ENCODE measurements around the gene MRPL55.

Gene MRPL55

DNA sequence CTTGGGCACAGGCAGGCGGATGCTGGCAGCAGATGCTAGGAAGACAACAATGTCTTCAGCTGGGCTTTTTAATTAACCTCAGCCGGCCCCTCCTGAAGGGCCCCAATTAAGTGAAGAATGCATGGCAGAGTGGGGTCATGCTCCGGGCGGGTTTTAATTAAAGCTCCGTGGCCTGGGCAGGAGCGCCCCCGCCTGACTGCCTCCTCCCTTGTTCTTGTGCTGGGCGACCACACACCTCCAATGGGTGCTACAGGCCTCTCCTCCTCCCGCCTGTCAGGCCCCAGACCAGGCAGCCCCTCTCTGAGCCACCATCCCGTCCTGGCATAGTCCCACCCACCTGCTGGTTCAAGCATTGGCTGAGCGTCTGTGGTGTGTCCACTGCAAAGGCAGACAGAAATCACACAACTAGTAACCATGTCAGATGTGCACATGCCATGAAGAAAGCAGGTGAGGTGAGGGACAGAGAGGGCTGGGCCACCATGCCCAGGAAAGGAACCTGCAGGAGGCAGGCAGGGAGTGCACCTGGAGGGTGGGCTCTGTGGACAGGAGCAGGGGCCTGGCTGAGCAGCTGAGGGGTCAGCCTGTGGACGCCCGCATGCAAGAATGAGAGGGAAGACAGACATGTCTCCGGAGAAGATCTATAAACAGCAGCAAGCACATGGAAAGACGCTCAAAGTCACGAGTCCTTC is 35.1 kb downstream of the MRPL55 start:
- TF ChIP-seq, protein P1, sequence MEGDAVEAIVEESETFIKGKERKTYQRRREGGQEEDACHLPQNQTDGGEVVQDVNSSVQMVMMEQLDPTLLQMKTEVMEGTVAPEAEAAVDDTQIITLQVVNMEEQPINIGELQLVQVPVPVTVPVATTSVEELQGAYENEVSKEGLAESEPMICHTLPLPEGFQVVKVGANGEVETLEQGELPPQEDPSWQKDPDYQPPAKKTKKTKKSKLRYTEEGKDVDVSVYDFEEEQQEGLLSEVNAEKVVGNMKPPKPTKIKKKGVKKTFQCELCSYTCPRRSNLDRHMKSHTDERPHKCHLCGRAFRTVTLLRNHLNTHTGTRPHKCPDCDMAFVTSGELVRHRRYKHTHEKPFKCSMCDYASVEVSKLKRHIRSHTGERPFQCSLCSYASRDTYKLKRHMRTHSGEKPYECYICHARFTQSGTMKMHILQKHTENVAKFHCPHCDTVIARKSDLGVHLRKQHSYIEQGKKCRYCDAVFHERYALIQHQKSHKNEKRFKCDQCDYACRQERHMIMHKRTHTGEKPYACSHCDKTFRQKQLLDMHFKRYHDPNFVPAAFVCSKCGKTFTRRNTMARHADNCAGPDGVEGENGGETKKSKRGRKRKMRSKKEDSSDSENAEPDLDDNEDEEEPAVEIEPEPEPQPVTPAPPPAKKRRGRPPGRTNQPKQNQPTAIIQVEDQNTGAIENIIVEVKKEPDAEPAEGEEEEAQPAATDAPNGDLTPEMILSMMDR (conservative IDR thresholded peaks at IDR 0.05; ENCODE audit: low read length), result no peak
- TF ChIP-seq EZH2phosphoT487 (IDR thresholded peaks at IDR 0.05; ENCODE audit: borderline replicate concordance), result no peak
- Histone ChIP-seq H3K4me2 (ENCODE audit: low read depth, low read length, poor library complexity, severe bottlenecking) (no peak overlapping the region), H4K20me1 (ENCODE audit: insufficient read depth, low read length, poor library complexity, severe bottlenecking) (no peaks in the 10 kb centered on the region), H3K9ac (ENCODE audit: low read depth, low read length, poor library complexity, severe bottlenecking) (no peak overlapping the region), H3K9me3 (ENCODE audit: insufficient read depth, low read depth, low read length) (no peaks in the 10 kb centered on the region), H3K27me3 (ENCODE audit: insufficient read depth, low read length, poor library complexity, severe bottlenecking) (no peaks in the 10 kb centered on the region), H3K4me1 (ENCODE audit: insufficient read depth, low read length, poor library complexity, severe bottlenecking) (peaks cover 5% of the 10 kb centered on the region), H3K79me2 (ENCODE audit: insufficient read depth, low read length) (no peaks in the 10 kb centered on the region), H2AFZ (ENCODE audit: low read length) (no peak overlapping the region), H3K4me3 (ENCODE audit: low read length, poor library complexity, severe bottlenecking) (no peak overlapping the region), H3F3A (ENCODE audit: low read depth) (no peaks in the 10 kb centered on the region), H3K9me2 (replicated peaks; ENCODE audit: low read depth, low read length) (no peaks in the 10 kb centered on the region), H3K36me3 (ENCODE audit: insufficient read depth, low read length) (no peaks in the 10 kb centered on the region)

DNA sequence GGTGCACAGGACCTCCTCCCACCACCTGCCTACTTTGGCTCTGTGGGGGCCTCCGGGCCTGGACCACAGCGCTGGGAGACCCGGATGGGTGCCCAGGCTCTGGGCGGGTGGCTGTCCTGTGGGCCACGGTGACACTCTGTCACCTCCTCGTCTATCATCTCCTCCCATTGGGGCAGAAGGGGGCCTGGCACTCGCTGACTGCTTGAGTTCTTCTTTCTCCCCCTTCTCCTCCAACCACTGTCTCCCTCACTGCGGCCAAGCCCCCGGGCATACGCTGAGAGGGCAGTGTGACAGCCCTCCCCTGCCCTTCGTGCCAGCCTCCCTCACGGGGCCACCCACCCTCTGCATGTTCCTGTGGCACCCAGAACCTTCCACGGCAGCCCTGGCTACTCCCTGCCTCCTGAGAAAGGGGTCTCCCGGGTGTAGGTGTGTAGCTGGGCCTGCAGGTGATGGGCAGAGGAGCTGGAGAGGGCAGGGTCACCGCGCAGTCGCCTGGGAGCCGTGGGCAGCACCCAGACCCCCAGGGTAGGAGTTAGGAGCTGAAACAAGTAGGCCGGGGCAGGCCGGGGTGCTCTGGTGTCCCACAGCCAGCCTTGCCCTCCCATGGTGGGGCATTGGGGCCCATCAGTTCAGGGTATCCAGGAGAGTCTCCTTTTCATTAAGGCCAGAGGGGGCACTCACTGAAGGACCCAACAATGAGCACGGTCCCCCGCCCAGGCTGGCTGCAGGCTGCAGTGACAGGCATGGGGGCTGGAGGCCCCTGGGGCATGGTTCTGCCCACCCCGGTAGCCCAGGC is 35.8 kb downstream of the MRPL55 start:
- no peaks in the 10 kb centered on the region for H3K4me1 ChIP-seq (ENCODE audit: insufficient read depth, low read length, poor library complexity, severe bottlenecking)
- H2AFZ ChIP-seq (ENCODE audit: low read length), result no peak overlapping the region
- no peaks in the 10 kb centered on the region for H3F3A ChIP-seq (ENCODE audit: low read depth)
- no peaks in the 10 kb centered on the region for H3K79me2 ChIP-seq (ENCODE audit: insufficient read depth, low read length)
- no peak overlapping the region for H3K4me3 ChIP-seq (ENCODE audit: low read length, poor library complexity, severe bottlenecking)
- no peaks in the 10 kb centered on the region for H3K36me3 ChIP-seq (ENCODE audit: insufficient read depth, low read length)
- TF ChIP-seq EZH2phosphoT487 (IDR thresholded peaks at IDR 0.05; ENCODE audit: borderline replicate concordance), result no peak
- TF ChIP-seq, protein P1 (conservative IDR thresholded peaks at IDR 0.05; ENCODE audit: low read length), result no peak
- no peaks in the 10 kb centered on the region for H3K9me3 ChIP-seq (ENCODE audit: insufficient read depth, low read depth, low read length)
- no peaks in the 10 kb centered on the region for H3K9me2 ChIP-seq (replicated peaks; ENCODE audit: low read depth, low read length)
- H3K9ac ChIP-seq (ENCODE audit: low read depth, low read length, poor library complexity, severe bottlenecking), result no peak overlapping the region
- no peaks in the 10 kb centered on the region for H4K20me1 ChIP-seq (ENCODE audit: insufficient read depth, low read length, poor library complexity, severe bottlenecking)
- H3K27me3 ChIP-seq (ENCODE audit: insufficient read depth, low read length, poor library complexity, severe bottlenecking), result no peaks in the 10 kb centered on the region
- H3K4me2 ChIP-seq (ENCODE audit: low read depth, low read length, poor library complexity, severe bottlenecking), result no peak overlapping the region

DNA sequence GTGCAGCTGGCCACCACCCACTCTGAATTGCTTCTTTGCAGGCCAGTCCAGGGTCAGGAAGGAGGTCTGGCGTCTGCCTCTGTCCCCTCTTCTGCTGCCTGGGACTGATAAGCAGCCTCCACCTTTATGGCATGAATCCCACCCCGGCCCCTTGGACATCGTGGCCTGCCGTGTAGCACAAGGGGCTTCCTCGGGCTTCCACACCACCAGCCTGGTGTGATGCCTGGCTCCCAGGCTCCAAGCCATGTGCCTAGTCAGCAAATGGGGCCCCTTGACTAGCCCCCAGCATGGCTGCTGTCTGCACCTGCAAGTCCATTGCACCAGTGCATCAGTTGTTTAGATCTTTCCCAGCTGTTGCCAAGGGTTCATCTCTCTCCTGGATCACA is 36.4 kb downstream of the MRPL55 start:
- H3K4me3 ChIP-seq (ENCODE audit: low read length, poor library complexity, severe bottlenecking), result no peak overlapping the region
- H3K9ac ChIP-seq (ENCODE audit: low read depth, low read length, poor library complexity, severe bottlenecking), result no peak overlapping the region
- H3F3A ChIP-seq (ENCODE audit: low read depth), result no peaks in the 10 kb centered on the region
- no peaks in the 10 kb centered on the region for H3K9me2 ChIP-seq (replicated peaks; ENCODE audit: low read depth, low read length)
- no peaks in the 10 kb centered on the region for H3K79me2 ChIP-seq (ENCODE audit: insufficient read depth, low read length)
- no peaks in the 10 kb centered on the region for H3K36me3 ChIP-seq (ENCODE audit: insufficient read depth, low read length)
- no peak overlapping the region for H2AFZ ChIP-seq (ENCODE audit: low read length)
- no peak overlapping the region for H3K4me2 ChIP-seq (ENCODE audit: low read depth, low read length, poor library complexity, severe bottlenecking)
- TF ChIP-seq, protein P1 (conservative IDR thresholded peaks at IDR 0.05; ENCODE audit: low read length), result no peak
- no peak for TF ChIP-seq EZH2phosphoT487 (IDR thresholded peaks at IDR 0.05; ENCODE audit: borderline replicate concordance)
- no peaks in the 10 kb centered on the region for H3K4me1 ChIP-seq (ENCODE audit: insufficient read depth, low read length, poor library complexity, severe bottlenecking)
- H4K20me1 ChIP-seq (ENCODE audit: insufficient read depth, low read length, poor library complexity, severe bottlenecking), result no peaks in the 10 kb centered on the region
- no peaks in the 10 kb centered on the region for H3K9me3 ChIP-seq (ENCODE audit: insufficient read depth, low read depth, low read length)
- no peaks in the 10 kb centered on the region for H3K27me3 ChIP-seq (ENCODE audit: insufficient read depth, low read length, poor library complexity, severe bottlenecking)
